ENCODE data around the gene BLOC1S3. TPM values are rescaled to one million over a fixed set of nuclear protein-coding genes. Genes with fewer than 3 reads are reported as not detected.

Gene BLOC1S3
- polyA plus RNA-seq, 1 donor (not counting 4 experiments of a cell fraction or from before 2014, with no cell fraction given): 5.1 TPM

DNA sequence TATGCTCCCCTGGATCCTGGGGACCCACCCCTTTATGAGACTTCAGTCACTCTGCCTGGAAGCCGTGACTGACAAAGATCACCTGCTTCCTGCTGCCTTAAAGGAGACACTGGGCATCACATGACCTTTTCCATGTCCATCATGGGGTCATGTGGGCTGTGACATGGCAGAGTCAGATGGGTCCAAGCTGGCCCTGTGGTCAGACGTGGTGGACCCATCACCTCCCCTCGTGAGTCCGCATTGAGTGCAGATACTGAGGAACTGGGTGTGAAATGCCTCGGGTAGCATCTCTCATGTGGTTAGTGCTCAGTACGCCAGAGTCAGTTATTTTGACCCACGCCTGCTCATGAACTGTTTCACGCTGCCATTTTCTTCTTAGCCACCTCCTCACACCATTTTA lies 44.9 kb upstream of the BLOC1S3 start:
- no peak for TF ChIP-seq CTCF (optimal IDR thresholded peaks at IDR 0.05 in 1 of 3, IDR thresholded peaks at IDR 0.05 in 1 of 3, conservative IDR thresholded peaks at IDR 0.05 in 1 of 3; ENCODE audit: extremely low read depth in 1 of 3, insufficient read depth in 2 of 3, low read length in 3 of 3)
- no peak for TF ChIP-seq EZH2 (IDR thresholded peaks at IDR 0.05; ENCODE audit: low read length)
- Histone ChIP-seq H2AFZ (ENCODE audit: control insufficient read depth, low read length) (no peak overlapping the region), H3K4me3 (ENCODE audit: control insufficient read depth in 2 of 3, extremely low read depth in 1 of 3, insufficient read depth in 2 of 3, low read depth in 1 of 3, low read length in 3 of 3) (no peak overlapping the region), H3K27ac (ENCODE audit: control insufficient read depth, insufficient read depth, low read length) (no peak overlapping the region), H3K79me2 (ENCODE audit: control insufficient read depth, insufficient read depth, low read length) (peaks cover 35% of the 10 kb centered on the region), H4K20me1 (ENCODE audit: control insufficient read depth, extremely low read depth, insufficient read depth, low read length) (peaks cover 3% of the 10 kb centered on the region), H3K9me1 (ENCODE audit: control insufficient read depth, extremely low read depth, insufficient read depth, low read length) (peaks cover 3% of the 10 kb centered on the region), H3K9ac (ENCODE audit: control insufficient read depth, extremely low read depth, insufficient read depth, low read length) (no peak overlapping the region), H3K9me3 (ENCODE audit: control insufficient read depth, low read depth, low read length) (no peaks in the 10 kb centered on the region), H3K36me3 (ENCODE audit: control insufficient read depth in 2 of 2, extremely low read depth in 1 of 2, insufficient read depth in 2 of 2, low read length in 2 of 2) (peaks cover 0 to 7% of the 10 kb centered on the region in 2 experiments), H3K4me1 (ENCODE audit: control insufficient read depth, extremely low read depth, insufficient read depth, low read length) (peaks cover 2% of the 10 kb centered on the region), H3K27me3 (ENCODE audit: control insufficient read depth, extremely low read depth, insufficient read depth, low read length) (no peaks in the 10 kb centered on the region), H3K4me2 (ENCODE audit: control insufficient read depth, extremely low read depth, insufficient read depth, low read depth, low read length) (no peak overlapping the region)
- DNase-seq (ENCODE audit: low read depth, low spot score) (no peak), FAIRE-seq (no peak)
- dilution Hi-C loops (cut with MboI; ENCODE audit: extremely low pct_ligation_motif_present, low sequenced_read_pairs): no loop called here

GRCh38 chr19:45135176-45135885 lies 43.3 kb upstream of the BLOC1S3 start:
- Histone ChIP-seq H3K4me2 (ENCODE audit: control insufficient read depth, extremely low read depth, insufficient read depth, low read depth, low read length) (no peak overlapping the region), H2AFZ (ENCODE audit: control insufficient read depth, low read length) (no peak overlapping the region), H4K20me1 (ENCODE audit: control insufficient read depth, extremely low read depth, insufficient read depth, low read length) (peaks cover 3% of the 10 kb centered on the region), H3K27ac (ENCODE audit: control insufficient read depth, insufficient read depth, low read length) (no peak overlapping the region), H3K79me2 (ENCODE audit: control insufficient read depth, insufficient read depth, low read length) (peaks cover 30% of the 10 kb centered on the region), H3K4me3 (ENCODE audit: control insufficient read depth in 2 of 3, extremely low read depth in 1 of 3, insufficient read depth in 2 of 3, low read depth in 1 of 3, low read length in 3 of 3) (no peak overlapping the region), H3K36me3 (ENCODE audit: control insufficient read depth in 2 of 2, extremely low read depth in 1 of 2, insufficient read depth in 2 of 2, low read length in 2 of 2) (peaks cover 0 to 5% of the 10 kb centered on the region in 2 experiments), H3K9ac (ENCODE audit: control insufficient read depth, extremely low read depth, insufficient read depth, low read length) (no peak overlapping the region), H3K9me3 (ENCODE audit: control insufficient read depth, low read depth, low read length) (no peaks in the 10 kb centered on the region), H3K4me1 (ENCODE audit: control insufficient read depth, extremely low read depth, insufficient read depth, low read length) (peaks cover 2% of the 10 kb centered on the region), H3K27me3 (ENCODE audit: control insufficient read depth, extremely low read depth, insufficient read depth, low read length) (no peaks in the 10 kb centered on the region), H3K9me1 (ENCODE audit: control insufficient read depth, extremely low read depth, insufficient read depth, low read length) (peaks cover 3% of the 10 kb centered on the region)
- FAIRE-seq (no peak), DNase-seq (ENCODE audit: low read depth, low spot score) (no peak)
- TF ChIP-seq EZH2 (IDR thresholded peaks at IDR 0.05; ENCODE audit: low read length): no peak
- no peak for TF ChIP-seq CTCF (optimal IDR thresholded peaks at IDR 0.05 in 1 of 3, IDR thresholded peaks at IDR 0.05 in 1 of 3, conservative IDR thresholded peaks at IDR 0.05 in 1 of 3; ENCODE audit: extremely low read depth in 1 of 3, insufficient read depth in 2 of 3, low read length in 3 of 3)
- dilution Hi-C loops (cut with MboI; ENCODE audit: extremely low pct_ligation_motif_present, low sequenced_read_pairs): no loop called here

All from keratinocyte (primary cell).